Measurements from ENCODE around the gene DDIT3. TPM values are rescaled to one million over a fixed set of nuclear protein-coding genes. Genes with fewer than 3 reads are reported as not detected.

DDIT3 gene
- total and polyA plus RNA-seq, 2 of the 8 experiments (the other 6 are each of a cell fraction or from before 2014, with no cell fraction given): 4.9 to 5.7 TPM

DNA sequence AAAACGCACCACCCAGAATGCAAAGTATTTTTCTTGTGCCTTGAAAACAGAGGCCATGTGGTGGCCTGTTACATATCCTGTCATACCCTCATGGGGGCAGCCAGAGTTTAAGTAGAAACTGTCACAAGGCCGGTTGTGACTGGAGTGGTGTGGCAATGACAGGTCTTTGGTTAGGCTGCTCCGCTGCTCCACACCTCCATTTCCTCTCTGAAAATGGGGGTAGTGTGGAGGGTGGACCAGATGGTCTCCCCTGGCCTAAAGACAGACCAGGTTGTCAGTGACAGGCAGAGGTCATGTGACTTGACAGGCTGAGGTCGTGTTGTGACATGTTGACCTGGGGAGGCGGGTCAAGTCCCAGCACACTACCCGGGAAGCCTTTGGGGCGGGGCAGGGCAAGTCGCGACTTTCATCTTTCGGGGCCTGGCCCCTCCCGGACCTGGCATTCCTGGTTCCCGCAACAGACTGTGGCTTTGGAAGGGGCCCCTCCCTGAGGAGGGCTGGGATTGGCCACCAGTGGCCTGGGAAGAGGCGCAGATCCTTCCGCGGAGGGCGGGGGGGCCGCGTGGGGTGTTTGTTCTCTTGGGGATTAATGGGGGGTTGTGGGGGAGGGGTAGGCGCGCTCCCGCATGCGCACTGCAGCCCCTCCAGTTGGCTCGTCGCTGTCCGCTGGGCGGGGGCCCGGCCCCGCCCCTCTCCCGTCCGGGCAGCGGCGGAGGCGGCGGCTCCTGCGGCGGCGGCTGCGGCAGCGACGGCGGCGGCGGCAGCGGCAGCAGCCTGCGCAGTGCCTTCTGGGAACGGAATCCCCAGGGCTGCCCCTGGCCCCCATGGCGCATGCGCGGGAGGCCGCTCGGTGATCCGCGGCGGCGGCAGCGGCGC lies 1.9 kb upstream of the DDIT3 start, which contains the start of gene MBD6 (continued):
- no peak for TF ChIP-seq RNF2 (IDR thresholded peaks at IDR 0.05; ENCODE audit: borderline replicate concordance, low read depth, low read length, missing control alignments, poor library complexity, severe bottlenecking)
- no peak for TF ChIP-seq CEBPB (IDR thresholded peaks at IDR 0.05; ENCODE audit: low read depth, low read length)
- TF ChIP-seq ZNF274 (IDR thresholded peaks at IDR 0.05; ENCODE audit: borderline replicate concordance, extremely low read depth, low read length): no peak
- no peak for TF ChIP-seq SP1 (IDR thresholded peaks at IDR 0.05; ENCODE audit: low read depth, low read length)
- TF ChIP-seq EGR1 (IDR thresholded peaks at IDR 0.05; ENCODE audit: borderline replicate concordance, low read depth, low read length): no peak
- no peak for TF ChIP-seq CBX8 (IDR thresholded peaks at IDR 0.05; ENCODE audit: borderline replicate concordance, low read depth, low read length)
- no peak for TF ChIP-seq SRF (IDR thresholded peaks at IDR 0.05; ENCODE audit: low read depth, low read length)
- no peak for TF ChIP-seq EZH2 (IDR thresholded peaks at IDR 0.05; ENCODE audit: low read depth, low read length, severe bottlenecking)

All from H1 (cell line).